MM.1S (cell line): ENCODE results near the gene CRIP3.

Experiments used
- CTCF ChIP-seq: fragments of 300-600 bp; sonication (generic); IDR thresholded peaks from 2 replicates; pipeline ENCODE4 v1.5.1; 2016; ENCODE audit warnings: antibody characterized with exemption, low read length, mixed read lengths
- EZH2phosphoT487 ChIP-seq: fragments of 300-600 bp; sonication (generic); IDR thresholded peaks from 2 replicates; pipeline ENCODE4 v1.6.1; 2018; ENCODE audit warnings: antibody characterized with exemption, low read length

- no peak for TF ChIP-seq CTCF
- no peak for TF ChIP-seq EZH2phosphoT487
These were observed 14.1 kb downstream of the CRIP3 start for GRCh38 chr6:43294536-43294935.
